ENCODE measurements around the gene POLR2L. TPM values are rescaled to one million over a fixed set of nuclear protein-coding genes. Genes with fewer than 3 reads are reported as not detected.

POLR2L gene
- total and polyA plus RNA-seq, 2 of the 13 experiments (the other 11 are each of a cell fraction or from before 2014, with no cell fraction given) = 104 to 114 TPM

DNA sequence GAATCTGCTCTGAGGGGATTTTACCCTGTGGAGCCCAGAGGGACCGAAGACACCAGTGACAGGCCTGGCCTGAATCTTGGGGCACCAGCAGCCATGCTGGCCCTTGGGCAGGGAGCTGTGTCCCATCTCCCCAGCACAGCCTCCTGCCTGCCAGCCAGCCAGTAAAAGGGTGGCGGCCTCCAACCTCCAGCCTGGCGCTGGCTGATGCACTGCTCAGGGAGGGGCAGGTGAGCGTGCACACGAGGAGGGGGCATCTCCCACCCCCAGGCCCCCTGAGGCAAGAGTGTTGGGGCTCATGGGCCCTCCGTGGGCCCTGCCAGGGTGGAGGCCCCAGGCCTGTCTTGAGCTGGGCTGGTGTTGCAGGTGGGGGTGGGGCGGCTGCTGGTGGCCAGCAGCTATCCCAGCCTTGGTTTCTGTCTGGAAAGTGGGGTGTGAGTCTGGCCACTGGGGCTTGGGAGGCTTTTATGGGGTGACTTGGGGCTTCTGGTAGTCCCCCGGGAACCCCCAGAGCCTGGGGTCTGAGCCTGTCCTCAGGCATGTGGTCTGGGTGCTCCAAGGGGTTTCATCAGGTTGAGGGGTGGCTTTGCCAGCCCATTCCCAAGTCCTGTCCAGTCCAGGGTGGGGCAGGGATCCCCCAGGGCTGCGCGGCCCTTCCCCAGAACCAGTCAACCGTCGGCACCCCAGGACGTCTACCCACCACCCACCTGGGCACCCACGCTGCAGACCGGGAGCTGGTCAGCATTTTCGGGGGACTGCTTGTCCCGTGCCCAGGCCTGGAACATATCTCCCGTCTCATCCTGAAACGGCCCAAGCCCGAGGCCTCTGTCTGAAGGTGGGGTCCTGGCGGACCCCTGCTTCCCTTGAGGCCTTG is 18.1 kb upstream of the POLR2L start (continued):
- TF ChIP-seq ZNF800 (CRISPR knock-in tag; IDR thresholded peaks at IDR 0.05) = no peak
- TF ChIP-seq, protein P1, sequence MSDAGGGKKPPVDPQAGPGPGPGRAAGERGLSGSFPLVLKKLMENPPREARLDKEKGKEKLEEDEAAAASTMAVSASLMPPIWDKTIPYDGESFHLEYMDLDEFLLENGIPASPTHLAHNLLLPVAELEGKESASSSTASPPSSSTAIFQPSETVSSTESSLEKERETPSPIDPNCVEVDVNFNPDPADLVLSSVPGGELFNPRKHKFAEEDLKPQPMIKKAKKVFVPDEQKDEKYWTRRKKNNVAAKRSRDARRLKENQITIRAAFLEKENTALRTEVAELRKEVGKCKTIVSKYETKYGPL (CRISPR knock-in tag; IDR thresholded peaks at IDR 0.05) = no peak
- no peak for TF ChIP-seq NAIF1 (CRISPR knock-in tag; IDR thresholded peaks at IDR 0.05; ENCODE audit: borderline replicate concordance)
- TF ChIP-seq AGO2 (optimal IDR thresholded peaks at IDR 0.05; ENCODE audit: low read depth, low read length) = peak; percentile 20
- TF ChIP-seq, protein P2, sequence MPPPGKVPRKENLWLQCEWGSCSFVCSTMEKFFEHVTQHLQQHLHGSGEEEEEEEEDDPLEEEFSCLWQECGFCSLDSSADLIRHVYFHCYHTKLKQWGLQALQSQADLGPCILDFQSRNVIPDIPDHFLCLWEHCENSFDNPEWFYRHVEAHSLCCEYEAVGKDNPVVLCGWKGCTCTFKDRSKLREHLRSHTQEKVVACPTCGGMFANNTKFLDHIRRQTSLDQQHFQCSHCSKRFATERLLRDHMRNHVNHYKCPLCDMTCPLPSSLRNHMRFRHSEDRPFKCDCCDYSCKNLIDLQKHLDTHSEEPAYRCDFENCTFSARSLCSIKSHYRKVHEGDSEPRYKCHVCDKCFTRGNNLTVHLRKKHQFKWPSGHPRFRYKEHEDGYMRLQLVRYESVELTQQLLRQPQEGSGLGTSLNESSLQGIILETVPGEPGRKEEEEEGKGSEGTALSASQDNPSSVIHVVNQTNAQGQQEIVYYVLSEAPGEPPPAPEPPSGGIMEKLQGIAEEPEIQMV (CRISPR knock-in tag; IDR thresholded peaks at IDR 0.05; ENCODE audit: low read depth) = no peak
- TF ChIP-seq POLR2A (IDR thresholded peaks at IDR 0.05; ENCODE audit: insufficient read depth in 1 of 2, low read depth in 2 of 2, low read length in 2 of 2) = 0 out of 4 replicates have a peak, but pooled peaks of 1 of the 2 experiments have one; percentile 13
- TF ChIP-seq ZNF766 (CRISPR knock-in tag; IDR thresholded peaks at IDR 0.05; ENCODE audit: borderline replicate concordance) = no peak
- no peak for TF ChIP-seq JUND (CRISPR knock-in tag; IDR thresholded peaks at IDR 0.05)
- no peak for TF ChIP-seq HNRNPK (IDR thresholded peaks at IDR 0.05; ENCODE audit: low read depth, low read length, poor library complexity, severe bottlenecking)
- TF ChIP-seq ZNF143 (CRISPR knock-in tag; IDR thresholded peaks at IDR 0.05) = no peak
